K562 (cell line): ENCODE results near the gene NF1. TPM values are rescaled to one million over a fixed set of nuclear protein-coding genes. Genes with fewer than 3 reads are reported as not detected.

Experiments used
- ARNT ChIP-seq, 2 experiments: fragments of 450-650 bp; IDR thresholded peaks; 2 replicates each; pipeline ENCODE4 v1.6.1; 2016; ENCODE audit warnings: mild to moderate bottlenecking in 1 of 2
- CBFB ChIP-seq: sonication (generic); formaldehyde crosslinking; IDR thresholded peaks from 2 replicates; pipeline ENCODE4 v1.4.0; 2020; ENCODE audit warnings: mild to moderate bottlenecking, missing genetic modification reagents
- CEBPB ChIP-seq: fragments of 450-650 bp; IDR thresholded peaks from 2 replicates; pipeline ENCODE4 v1.6.1; 2016; ENCODE audit warnings: missing genetic modification characterization, missing compliant biosample characterization
- CHD1 ChIP-seq: fragments of 200-600 bp; sonication (generic); IDR thresholded peaks from one replicate; pipeline ENCODE4 v1.6.1; 2012; ENCODE audit warnings: mild to moderate bottlenecking, moderate library complexity, low read length, inconsistent platforms
- COPS2 ChIP-seq: fragments of 450-650 bp; conservative IDR thresholded peaks from 2 replicates; pipeline ENCODE4 v1.6.1; 2016; ENCODE audit warnings: mild to moderate bottlenecking, moderate library complexity
- DACH1 ChIP-seq: fragments of 450-650 bp; IDR thresholded peaks from 2 replicates; pipeline ENCODE4 v1.6.1; 2018; ENCODE audit not compliant: partially characterized antibody
- E2F3 ChIP-seq: fragments of 250-450 bp; sonication (Bioruptor Pico); IDR thresholded peaks from 2 replicates; pipeline ENCODE4 v1.4.0; 2020; ENCODE audit warnings: mild to moderate bottlenecking
- ELF1 ChIP-seq: fragments of 200-800 bp; sonication (Bioruptor generic); IDR thresholded peaks from 2 replicates; pipeline ENCODE4 v1.6.1; 2016; ENCODE audit warnings: missing genetic modification characterization, missing compliant biosample characterization
- MCM5 ChIP-seq: fragments of 450-650 bp; IDR thresholded peaks from 2 replicates; pipeline ENCODE4 v1.6.1; 2016; ENCODE audit warnings: low read depth
- MTA3 ChIP-seq: fragments of 450-650 bp; formaldehyde crosslinking; IDR thresholded peaks from 2 replicates; pipeline ENCODE4 v1.6.1; 2017; ENCODE audit warnings: mild to moderate bottlenecking, borderline replicate concordance
- NEUROD1 ChIP-seq: fragments of 150-350 bp; IDR thresholded peaks from 2 replicates; pipeline ENCODE4 v1.6.1; 2014; ENCODE audit warnings: borderline replicate concordance, low read length, low read depth; ENCODE audit not compliant: partially characterized antibody
- NFE2 ChIP-seq: IDR thresholded peaks from 2 replicates; pipeline ENCODE4 v1.6.1; 2014; ENCODE audit warnings: antibody characterized with exemption, low read depth
- PBX2 ChIP-seq, 2 experiments: IDR thresholded peaks in 1 of 2; conservative IDR thresholded peaks in 1 of 2; 2 replicates each; pipeline ENCODE4 v1.6.1; 2016; ENCODE audit warnings: low read depth in 2 of 2, mild to moderate bottlenecking in 1 of 2, missing compliant biosample characterization in 1 of 2, missing genetic modification characterization in 1 of 2, moderate library complexity in 1 of 2
- POLR2A ChIP-seq: fragments of 450-650 bp; conservative IDR thresholded peaks from 2 replicates; pipeline ENCODE4 v1.6.1; 2016
- PPARD ChIP-seq: fragments of 250-450 bp; sonication (Bioruptor Pico); IDR thresholded peaks from 2 replicates; pipeline ENCODE4 v1.8.0; 2022; ENCODE audit warnings: inconsistent platforms, mild to moderate bottlenecking, moderate library complexity
- PURB ChIP-seq: sonication (generic); formaldehyde crosslinking; IDR thresholded peaks from 2 replicates; pipeline ENCODE4 v1.9.0; 2021; ENCODE audit warnings: low read depth, mild to moderate bottlenecking, missing genetic modification reagents
- RFX7 ChIP-seq: fragments of 250-450 bp; sonication (Bioruptor Pico); IDR thresholded peaks from 2 replicates; pipeline ENCODE4 v1.5.1; 2021; ENCODE audit warnings: mild to moderate bottlenecking
- SIX5 ChIP-seq, 2 experiments: IDR thresholded peaks; 2 replicates each; pipeline ENCODE4 v1.6.1; 2011; ENCODE audit warnings: low read length in 2 of 2, borderline replicate concordance in 1 of 2, low read depth in 1 of 2, mild to moderate bottlenecking in 1 of 2, moderate library complexity in 1 of 2; ENCODE audit not compliant: insufficient read depth in 1 of 2
- SRF ChIP-seq, 2 experiments: fragments of 250-450, 450-650 bp in 1 of 2; sonication (Bioruptor Pico) in 1 of 2; sonication (generic) in 1 of 2; formaldehyde crosslinking; IDR thresholded peaks; 2 replicates each; pipeline versions ENCODE4 v1.5.0 to v1.5.1; 2020 to 2022; ENCODE audit warnings: mild to moderate bottlenecking in 1 of 2, missing genetic modification reagents in 1 of 2
- ZNF134 ChIP-seq: fragments of 250-450 bp; sonication (Bioruptor Pico); conservative IDR thresholded peaks from 2 replicates; pipeline ENCODE4 v1.4.0; 2020
- ZNF253 ChIP-seq: fragments of 250-450 bp; sonication (Bioruptor Pico); conservative IDR thresholded peaks from 2 replicates; pipeline ENCODE4 v1.6.1; 2021; ENCODE audit warnings: mild to moderate bottlenecking
- ZNF398 ChIP-seq: fragments of 250-450 bp; sonication (Bioruptor Pico); IDR thresholded peaks from 2 replicates; pipeline ENCODE4 v1.8.0; 2021; ENCODE audit warnings: moderate library complexity, mild to moderate bottlenecking, inconsistent platforms
- ZNF444 ChIP-seq: fragments of 250-450 bp; sonication (Bioruptor Pico); IDR thresholded peaks from 2 replicates; pipeline ENCODE4 v1.4.0; 2020; ENCODE audit warnings: mild to moderate bottlenecking, moderate library complexity
- ZNF445 ChIP-seq: fragments of 250-450 bp; sonication (Bioruptor Pico); IDR thresholded peaks from 2 replicates; pipeline ENCODE4 v1.4.0; 2020; ENCODE audit warnings: low read depth, mild to moderate bottlenecking, moderate library complexity
- ZNF57 ChIP-seq: fragments of 450-650 bp; formaldehyde crosslinking; IDR thresholded peaks from 2 replicates; pipeline ENCODE4 v1.4.0; 2020; ENCODE audit warnings: mild to moderate bottlenecking, moderate library complexity
- ZNF586 ChIP-seq: fragments of 450-650 bp; formaldehyde crosslinking; conservative IDR thresholded peaks from 2 replicates; pipeline ENCODE4 v1.4.0; 2020; ENCODE audit warnings: mild to moderate bottlenecking, moderate library complexity
- ZZZ3 ChIP-seq: fragments of 450-650 bp; IDR thresholded peaks from 2 replicates; pipeline ENCODE4 v1.6.1; 2016; ENCODE audit warnings: antibody characterized with exemption, mild to moderate bottlenecking, moderate library complexity
- polyA plus RNA-seq, 8 experiments: library from polyadenylated mRNA; depleted of rRNA in 4 of 8; stranded (reverse) in 5 of 8; unstranded in 3 of 8; fragments of >200 nt; fragmentation: Nextera tagmentation in 2 of 8; fragmentation: Illumina TruSeq in 1 of 8; extraction: Ambion mirVana in 2 of 8; extraction: Trizol in 1 of 8; gene quantifications; 2 replicates each; pipeline versions ENCODE4 v1.2.1 to v1.2.3, GENCODE V29; 2011 to 2014; ENCODE audit warnings: inconsistent platforms in 1 of 8, missing spikeins in 1 of 8
- total RNA-seq, 7 experiments: library from RNA; depleted of rRNA in 6 of 7; stranded (reverse); fragments of >200 nt in 6 of 7; fragmentation: Illumina TruSeq in 2 of 7; extraction: Trizol in 2 of 7; gene quantifications; 2 replicates each; pipeline versions ENCODE4 v1.2.1 to v1.2.3, GENCODE V29; 2011 to 2021; ENCODE audit warnings: low replicate concordance in 1 of 7

NF1 gene
- total and polyA plus RNA-seq, 9 of the 15 experiments (the other 6 are each of a cell fraction or from before 2014, with no cell fraction given) = 3.4 to 41.9 (median 24.3) TPM

GRCh38 chr17:31308372-31309334 is 213.9 kb downstream of the NF1 start (continued):
- TF ChIP-seq NEUROD1 (no peak), CBFB (no peak), ZZZ3 (no peak), SIX5 (IDR thresholded peaks at IDR 0.05; ENCODE audit: borderline replicate concordance in 1 of 2, insufficient read depth in 1 of 2, low read depth in 1 of 2, low read length in 2 of 2) (no peak), ZNF445 (CRISPR knock-in tag) (no peak), ZNF134 (CRISPR knock-in tag) (no peak), MTA3 (no peak), ARNT (IDR thresholded peaks at IDR 0.05) (no peak), RFX7 (CRISPR knock-in tag) (no peak), COPS2 (no peak), PBX2 (CRISPR knock-in tag; IDR thresholded peaks at IDR 0.05; ENCODE audit: low read depth) (no peak), PBX2 (tag; conservative IDR thresholded peaks at IDR 0.05; ENCODE audit: low read depth) (no peak), ZNF253 (no peak), NFE2 (no peak), ZNF444 (CRISPR knock-in tag) (no peak), ELF1 (no peak), MCM5 (no peak), ZNF398 (CRISPR knock-in tag) (no peak), CHD1 (no peak), SRF (CRISPR knock-in tag; IDR thresholded peaks at IDR 0.05) (no peak), PURB (no peak), E2F3 (CRISPR knock-in tag) (no peak), ZNF586 (CRISPR knock-in tag) (no peak), DACH1 (no peak), ZNF57 (CRISPR knock-in tag) (no peak), PPARD (CRISPR knock-in tag) (no peak), POLR2A (no peak), CEBPB (tag) (no peak)
